Smooth muscle cell (in vitro differentiated cells): Measurements from ENCODE around the gene HBA2. TPM values are rescaled to one million over a fixed set of nuclear protein-coding genes. Genes with fewer than 3 reads are reported as not detected.
"Not testable (repeated sequence)": the region's sequence is repeated elsewhere in the genome, so short reads cannot be mapped to it uniquely, and the experiment has no call there.

Source experiments
- DNase-seq: peaks from one replicate; lab custom pipeline; 2025; ENCODE audit not compliant: unreplicated experiment; lab: John Stamatoyannopoulos, UW
- H2AFZ ChIP-seq: fragments of 200-600 bp; sonication (generic); 2 replicates; pipeline ENCODE4 v1.6.0; 2016; ENCODE audit warnings: antibody characterized with exemption, low read depth, mild to moderate bottlenecking
- H3F3A ChIP-seq: fragments of 200-600 bp; sonication (generic); 2 replicates; pipeline ENCODE4 v1.6.0; 2017; ENCODE audit warnings: antibody characterized with exemption, low read depth
- H3K27ac ChIP-seq: fragments of 200-600 bp; sonication (generic); 2 replicates; pipeline ENCODE4 v1.5.1; 2016; ENCODE audit warnings: low read depth, mild to moderate bottlenecking
- H3K27me3 ChIP-seq: fragments of 200-600 bp; sonication (generic); 2 replicates; pipeline ENCODE4 v1.6.1; 2016; ENCODE audit warnings: low read depth, mild to moderate bottlenecking
- H3K36me3 ChIP-seq: fragments of 200-600 bp; sonication (generic); 2 replicates; pipeline ENCODE4 v1.5.1; 2016; ENCODE audit warnings: low read depth
- H3K4me1 ChIP-seq: fragments of 200-600 bp; sonication (generic); 2 replicates; pipeline ENCODE4 v1.5.1; 2016; ENCODE audit warnings: low read depth
- H3K4me2 ChIP-seq: fragments of 200-600 bp; sonication (generic); 2 replicates; pipeline ENCODE4 v1.6.0; 2016; ENCODE audit warnings: mild to moderate bottlenecking
- H3K4me3 ChIP-seq: fragments of 200-600 bp; sonication (generic); 2 replicates; pipeline ENCODE4 v1.5.1; 2016; ENCODE audit warnings: mild to moderate bottlenecking
- H3K79me2 ChIP-seq: fragments of 200-600 bp; sonication (generic); 2 replicates; pipeline ENCODE4 v1.6.0; 2016; ENCODE audit warnings: low read depth, mild to moderate bottlenecking
- H3K9ac ChIP-seq: fragments of 200-600 bp; sonication (generic); 2 replicates; pipeline ENCODE4 v1.6.0; 2016; ENCODE audit warnings: low read depth
- H3K9me3 ChIP-seq: fragments of 200-600 bp; sonication (generic); replicated peaks from 2 replicates; pipeline ENCODE4 v1.5.1; 2016; ENCODE audit warnings: low read depth
- H4K20me1 ChIP-seq: fragments of 200-600 bp; sonication (generic); 2 replicates; pipeline ENCODE4 v1.6.0; 2016; ENCODE audit warnings: low read depth
- CTCF ChIP-seq: fragments of 200-600 bp; sonication (generic); IDR thresholded peaks from 2 replicates; pipeline ENCODE4 v1.5.1; 2017; ENCODE audit warnings: borderline replicate concordance, mild to moderate bottlenecking, antibody characterized with exemption; ENCODE audit not compliant: insufficient read depth, poor library complexity, severe bottlenecking
- WGBS: methylation state at CpG from one replicate; pipeline ENCODE4 v1.1.7; 2016; ENCODE audit warnings: low lambda C conversion rate; 5-methylcytosine and 5-hydroxymethylcytosine counted together
- polyA plus RNA-seq: library from polyadenylated mRNA; unstranded; fragments of >200 nt; fragmentation: Nextera tagmentation; extraction: Ambion mirVana; gene quantifications from 2 replicates; pipeline ENCODE4 v1.2.1, GENCODE V29; 2016
- total RNA-seq: library from RNA; depleted of rRNA; stranded (reverse); fragments of >200 nt; gene quantifications from 2 replicates; pipeline ENCODE4 v1.2.3, GENCODE V29; 2014

HBA2 gene
- total and polyA plus RNA-seq, 2 experiments from 2014 or later: not detected

- no peak for DNase-seq
- H3K27ac ChIP-seq: no peak overlapping the region
- H3K4me2 ChIP-seq: no peak overlapping the region
These were observed 23.5 kb upstream of the HBA2 start for GRCh38 chr16:149024-149660.

GRCh38 chr16:152141-153128 is 20.2 kb upstream of the HBA2 start, which contains the start of gene HBZ:
Gene HBZ, plus strand, starts transcription at chr16:152644. Its CDS starts 266 bp downstream, at chr16:152910.
- peaks cover 27% of the 10 kb centered on the region for H3K27me3 ChIP-seq
- no peak within 1 kb of the TSS for H3K9ac ChIP-seq
- H3K36me3 ChIP-seq: no peaks in the 10 kb centered on the region
- 94% methylated on average over 16 of the region's 17 CpGs for WGBS
- no peak within 1 kb of the TSS for H3K4me3 ChIP-seq
- H3K4me1 ChIP-seq: peaks cover 8% of the 10 kb centered on the region
- no peak for DNase-seq
- H3K27ac ChIP-seq: no peak within 1 kb of the TSS
- TF ChIP-seq CTCF: no peak
- H3F3A ChIP-seq: no peaks in the 10 kb centered on the region
- H3K4me2 ChIP-seq: no peak within 1 kb of the TSS
- no peaks in the 10 kb centered on the region for H3K79me2 ChIP-seq
- no peaks in the 10 kb centered on the region for H4K20me1 ChIP-seq
- H3K9me3 ChIP-seq: no peaks in the 10 kb centered on the region
- no peak within 1 kb of the TSS for H2AFZ ChIP-seq

More at GRCh38 chr16:149024-149660, 23.5 kb upstream of the HBA2 start:
- Histone ChIP-seq H3K9me3 (no peaks in the 10 kb centered on the region), H3K9ac (no peak overlapping the region), H2AFZ (no peak overlapping the region), H3F3A (no peaks in the 10 kb centered on the region), H3K36me3 (no peaks in the 10 kb centered on the region), H3K79me2 (no peaks in the 10 kb centered on the region), H4K20me1 (no peaks in the 10 kb centered on the region), H3K4me3 (no peak overlapping the region), H3K4me1 (no peaks in the 10 kb centered on the region), H3K27me3 (no peaks in the 10 kb centered on the region)
- TF ChIP-seq CTCF: no peak
- WGBS: 68% methylated on average over 9 of the region's 9 CpGs

GRCh38 chr16:153129-153521 is 19.6 kb upstream of the HBA2 start:
- H3K27me3 ChIP-seq: peaks cover 33% of the 10 kb centered on the region
- not testable (repeated sequence) for DNase-seq, H2AFZ ChIP-seq, H4K20me1 ChIP-seq, H3K9me3 ChIP-seq, H3K79me2 ChIP-seq, H3K27ac ChIP-seq, H3F3A ChIP-seq, H3K4me2 ChIP-seq, H3K4me1 ChIP-seq, H3K4me3 ChIP-seq, H3K36me3 ChIP-seq, H3K9ac ChIP-seq
- WGBS: 87% methylated on average over 4 of the region's 6 CpGs

GRCh38 chr16:153550-154216 is 19.0 kb upstream of the HBA2 start:
- H3F3A ChIP-seq, H3K79me2 ChIP-seq, H3K9me3 ChIP-seq, H3K36me3 ChIP-seq, H3K4me1 ChIP-seq, H3K9ac ChIP-seq, H3K27ac ChIP-seq, H3K4me3 ChIP-seq, H2AFZ ChIP-seq, H3K4me2 ChIP-seq, DNase-seq, H4K20me1 ChIP-seq: not testable (repeated sequence)
- no CpG with 5 or more reads among the region's 74 CpGs for WGBS
- H3K27me3 ChIP-seq: peaks cover 38% of the 10 kb centered on the region
